RWPE2 (cell line): ENCODE measurements around the gene MRPL22.
"Not testable (repeated sequence)": the region's sequence is repeated elsewhere in the genome, so short reads cannot be mapped to it uniquely, and the experiment has no call there.

ENCODE experiments used
- ATAC-seq: fragments of 200-7000 bp; cut with Tn5 transposase; 3 replicates; pipeline ENCODE4 v1.9.1; 2021; ENCODE audit warnings: low read depth
- DNase-seq: peaks from one replicate; pipeline ENCODE4 v3.0.0-alpha.2; 2020; ENCODE audit warnings: low spot score
- H3K27ac ChIP-seq: fragments of 450-650 bp; 2 replicates; pipeline ENCODE4 v1.5.1; 2017; ENCODE audit warnings: mild to moderate bottlenecking; ENCODE audit not compliant: poor library complexity, severe bottlenecking
- H3K27me3 ChIP-seq: fragments of 250-450 bp; sonication (Bioruptor Pico); 2 replicates; pipeline ENCODE4 v1.5.1; 2021; ENCODE audit warnings: mild to moderate bottlenecking, moderate library complexity; ENCODE audit not compliant: insufficient read depth, poor library complexity, severe bottlenecking
- H3K36me3 ChIP-seq: fragments of 250-450 bp; sonication (Bioruptor Pico); 2 replicates; pipeline ENCODE4 v1.5.1; 2020; ENCODE audit warnings: low read depth, mild to moderate bottlenecking, moderate library complexity
- H3K4me1 ChIP-seq: fragments of 250-450 bp; sonication (Bioruptor Pico); 2 replicates; pipeline ENCODE4 v1.5.1; 2021; ENCODE audit warnings: mild to moderate bottlenecking, moderate library complexity; ENCODE audit not compliant: insufficient read depth, poor library complexity, severe bottlenecking
- H3K4me3 ChIP-seq: fragments of 250-450 bp; sonication (Bioruptor Pico); 2 replicates; pipeline ENCODE4 v1.5.1; 2021; ENCODE audit warnings: mild to moderate bottlenecking, moderate library complexity; ENCODE audit not compliant: severe bottlenecking
- H3K9me3 ChIP-seq: fragments of 250-450 bp; sonication (Bioruptor Pico); 2 replicates; pipeline ENCODE4 v1.5.1; 2021; ENCODE audit warnings: mild to moderate bottlenecking, moderate library complexity; ENCODE audit not compliant: severe bottlenecking
- CTCF ChIP-seq: fragments of 450-650 bp; IDR thresholded peaks from one replicate; pipeline ENCODE4 v1.5.1; 2017; ENCODE audit warnings: mild to moderate bottlenecking, moderate library complexity; ENCODE audit not compliant: poor library complexity, severe bottlenecking

The MRPL22 gene

GRCh38 chr5:154901913-154902312, 39.0 kb upstream of the MRPL22 start:
- Histone ChIP-seq H3K4me3 (no peak overlapping the region), H3K27ac (no peak overlapping the region), H3K4me1 (no peaks in the 10 kb centered on the region), H3K27me3 (no peaks in the 10 kb centered on the region), H3K36me3 (peaks cover 93% of the 10 kb centered on the region), H3K9me3 (no peaks in the 10 kb centered on the region)
- TF ChIP-seq CTCF, result no peak
- DNase-seq, result no peak
- ATAC-seq, result no peak

GRCh38 chr5:154905601-154906000, 35.3 kb upstream of the MRPL22 start:
- not testable (repeated sequence) for H3K9me3 ChIP-seq, DNase-seq, H3K27me3 ChIP-seq, ATAC-seq, H3K4me3 ChIP-seq, H3K4me1 ChIP-seq, H3K27ac ChIP-seq
- peaks cover 89% of the 10 kb centered on the region for H3K36me3 ChIP-seq

- Histone ChIP-seq H3K27me3 (no peaks in the 10 kb centered on the region), H3K4me3 (no peak overlapping the region), H3K9me3 (no peaks in the 10 kb centered on the region), H3K4me1 (no peaks in the 10 kb centered on the region), H3K36me3 (peaks cover 92% of the 10 kb centered on the region), H3K27ac (no peak overlapping the region)
- DNase-seq, result no peak
- no peak for TF ChIP-seq CTCF
- ATAC-seq, result no peak
These were observed 24.0 kb upstream of the MRPL22 start for GRCh38 chr5:154916874-154917273.

- Histone ChIP-seq H3K9me3 (no peaks in the 10 kb centered on the region), H3K36me3 (peaks cover 90% of the 10 kb centered on the region), H3K27me3 (no peaks in the 10 kb centered on the region), H3K27ac (no peak overlapping the region), H3K4me1 (no peaks in the 10 kb centered on the region), H3K4me3 (no peak overlapping the region)
- no peak for ATAC-seq
- TF ChIP-seq CTCF, result no peak
- no peak for DNase-seq
These were observed 23.1 kb upstream of the MRPL22 start for GRCh38 chr5:154917757-154918156.

GRCh38 chr5:154923441-154924430, 17.1 kb upstream of the MRPL22 start:
- H3K9me3 ChIP-seq, result no peaks in the 10 kb centered on the region
- DNase-seq (no peak), ATAC-seq (no peak)
- H3K4me3 ChIP-seq, result no peak overlapping the region
- H3K27ac ChIP-seq, result no peak overlapping the region
- TF ChIP-seq CTCF, result no peak
- H3K36me3 ChIP-seq, result peaks cover 95% of the 10 kb centered on the region
- H3K4me1 ChIP-seq, result no peaks in the 10 kb centered on the region
- no peaks in the 10 kb centered on the region for H3K27me3 ChIP-seq
